SK-N-SH treated with all-trans-retinoic acid at 6 μM for 48 hours (cell line): Measurements from ENCODE around the gene TMEM107.

Experiments used
- ARNTL ChIP-seq: fragments of 450-650 bp; formaldehyde crosslinking; IDR thresholded peaks from 2 replicates; pipeline ENCODE4 v1.5.0; 2020; ENCODE audit warnings: low read depth, mild to moderate bottlenecking, moderate library complexity, borderline replicate concordance
- BACH2 ChIP-seq: fragments of 250-450 bp; sonication (Bioruptor Pico); IDR thresholded peaks from 2 replicates; pipeline ENCODE4 v1.9.0; 2021; ENCODE audit warnings: mild to moderate bottlenecking, borderline replicate concordance
- CREB5 ChIP-seq: fragments of 250-450 bp; sonication (Bioruptor Pico); IDR thresholded peaks from 2 replicates; pipeline ENCODE4 v1.5.1; 2020; ENCODE audit warnings: low read depth, mild to moderate bottlenecking, moderate library complexity
- PATZ1 ChIP-seq: fragments of 250-450 bp; sonication (Bioruptor Pico); IDR thresholded peaks from 2 replicates; pipeline ENCODE4 v1.8.0; 2020; ENCODE audit warnings: mild to moderate bottlenecking, moderate library complexity, borderline replicate concordance
- PPARA ChIP-seq: fragments of 250-450 bp; sonication (Bioruptor Pico); IDR thresholded peaks from 2 replicates; pipeline ENCODE4 v1.5.0; 2020; ENCODE audit warnings: mild to moderate bottlenecking, borderline replicate concordance
- RARB ChIP-seq: fragments of 250-450 bp; sonication (Bioruptor Pico); IDR thresholded peaks from 2 replicates; pipeline ENCODE4 v1.8.0; 2021; ENCODE audit warnings: mild to moderate bottlenecking, moderate library complexity
- SNAI2 ChIP-seq: fragments of 250-450 bp; sonication (Bioruptor Pico); IDR thresholded peaks from 2 replicates; pipeline ENCODE4 v1.5.0; 2020; ENCODE audit warnings: mild to moderate bottlenecking, moderate library complexity
- ZFP30 ChIP-seq: fragments of 450-650 bp; formaldehyde crosslinking; IDR thresholded peaks from 2 replicates; pipeline ENCODE4 v1.5.0; 2022; ENCODE audit warnings: mild to moderate bottlenecking, moderate library complexity
- ZNF565 ChIP-seq: fragments of 450-650 bp; formaldehyde crosslinking; conservative IDR thresholded peaks from 2 replicates; pipeline ENCODE4 v1.5.0; 2020; ENCODE audit warnings: low read depth, mild to moderate bottlenecking, moderate library complexity

GRCh38 chr17:8133941-8134340 lies 42.2 kb downstream of the TMEM107 start:
- TF ChIP-seq BACH2 (CRISPR knock-in tag) = no peak
- TF ChIP-seq RARB (CRISPR knock-in tag) = no peak
- TF ChIP-seq PATZ1 (CRISPR knock-in tag) = no peak
- no peak for TF ChIP-seq PPARA (CRISPR knock-in tag)
- no peak for TF ChIP-seq ZNF565 (CRISPR knock-in tag)
- no peak for TF ChIP-seq ARNTL
- no peak for TF ChIP-seq CREB5 (CRISPR knock-in tag)
- no peak for TF ChIP-seq ZFP30 (CRISPR knock-in tag)
- TF ChIP-seq SNAI2 (CRISPR knock-in tag) = no peak
